ENCODE measurements around the gene CHN2.

The CHN2 gene

GRCh38 chr7:29412912-29413311, 218.3 kb downstream of the CHN2 start:
- no peak for DNase-seq

DNA sequence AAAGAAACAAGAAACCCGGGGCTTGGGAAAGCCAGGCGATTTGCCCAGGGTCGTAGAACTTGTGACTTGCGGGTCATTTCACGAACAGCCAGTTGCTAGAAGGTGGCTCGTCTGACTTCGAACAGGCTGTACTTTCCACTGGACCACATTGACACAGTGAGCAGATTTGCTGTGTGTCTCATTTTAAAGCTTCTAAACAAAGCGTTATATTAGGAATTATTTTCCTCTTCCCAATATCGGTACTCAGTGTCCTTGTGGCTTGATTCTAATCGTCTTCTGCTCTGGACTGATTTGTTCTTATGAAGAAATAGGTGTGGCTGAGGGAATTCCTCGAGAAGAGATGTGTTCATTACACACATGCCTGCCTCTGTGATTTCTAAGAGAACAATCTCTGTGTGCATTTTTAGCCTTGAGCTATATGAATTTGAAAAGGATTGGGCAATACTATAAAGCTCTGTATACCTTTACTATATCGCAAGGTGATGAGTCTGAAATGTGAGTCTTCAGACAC, 219.1 kb downstream of the CHN2 start:
- DNase-seq: no peak

DNA sequence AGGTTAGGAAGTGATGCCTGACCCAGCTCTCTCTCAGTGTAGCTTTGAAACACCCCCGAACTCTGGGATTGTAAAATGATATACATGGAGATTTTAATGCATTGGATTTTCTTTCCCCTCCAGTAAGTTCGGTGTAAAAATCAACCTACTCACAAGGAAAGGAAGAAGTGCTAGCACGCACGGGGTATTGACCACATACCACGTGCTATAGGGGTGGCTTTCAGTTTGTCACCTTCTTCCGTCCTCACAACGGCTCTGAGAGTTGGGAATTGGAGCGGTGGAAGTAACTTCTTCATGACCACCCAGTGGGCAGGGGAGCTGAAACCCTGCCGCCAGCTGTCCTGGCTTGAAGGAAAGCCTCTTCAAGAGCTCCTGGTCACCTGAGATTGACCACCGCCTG, 219.6 kb downstream of the CHN2 start:
- no peak for DNase-seq

DNA sequence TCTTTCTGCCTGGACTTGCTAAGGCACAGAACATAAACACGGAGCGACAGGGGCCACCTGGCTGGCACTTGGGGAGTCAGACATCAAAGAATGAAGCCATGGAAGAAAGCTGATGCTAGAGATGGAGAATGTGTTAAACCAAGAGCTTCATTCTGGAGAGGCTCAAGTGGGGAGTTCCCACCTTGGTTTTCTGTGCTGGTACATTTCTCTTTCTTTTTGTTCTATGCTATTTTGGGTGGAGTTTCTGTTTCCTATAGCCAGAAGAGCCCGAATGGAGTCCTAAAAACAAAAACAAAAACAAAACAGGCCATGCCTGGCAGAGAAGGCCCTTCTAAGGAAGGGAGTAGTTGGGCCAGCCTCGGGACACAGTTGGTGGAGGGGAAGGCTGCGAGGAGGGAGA, 220.6 kb downstream of the CHN2 start:
- DNase-seq: no peak

DNA sequence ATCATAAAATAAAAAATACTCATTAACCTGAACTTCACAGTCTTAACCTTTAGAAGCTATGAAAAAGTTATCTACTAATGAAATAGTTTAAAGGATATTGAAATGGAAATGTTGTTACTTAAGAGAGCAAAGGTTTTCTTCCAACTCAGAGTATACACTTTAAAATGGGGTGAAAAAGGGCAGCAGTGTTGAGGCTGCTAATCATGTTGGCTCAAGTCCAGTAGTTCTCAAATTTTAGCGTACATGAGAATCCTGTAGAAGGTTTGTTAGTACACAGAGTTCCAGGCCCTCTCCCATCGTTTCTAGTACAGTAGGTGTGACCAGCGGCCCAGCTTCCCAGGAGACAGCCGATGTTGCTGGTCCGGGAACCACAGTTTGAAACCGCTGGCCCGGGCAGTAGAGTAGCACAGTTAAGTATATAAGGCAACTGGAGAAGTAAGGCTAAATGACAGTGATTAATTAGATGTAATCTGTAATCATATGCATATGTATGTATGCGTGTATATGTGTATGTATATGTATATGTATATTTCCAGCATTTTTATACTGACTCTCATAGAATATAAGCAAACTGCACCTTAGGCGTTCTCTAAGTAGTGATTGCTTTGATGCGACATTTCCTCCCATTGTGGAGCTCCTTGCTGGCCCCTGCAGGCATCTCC, 221.8 kb downstream of the CHN2 start:
- no peak for DNase-seq

- DNase-seq: no peak
Measured at GRCh38 chr7:29416938-29417305, 222.3 kb downstream of the CHN2 start.

DNA sequence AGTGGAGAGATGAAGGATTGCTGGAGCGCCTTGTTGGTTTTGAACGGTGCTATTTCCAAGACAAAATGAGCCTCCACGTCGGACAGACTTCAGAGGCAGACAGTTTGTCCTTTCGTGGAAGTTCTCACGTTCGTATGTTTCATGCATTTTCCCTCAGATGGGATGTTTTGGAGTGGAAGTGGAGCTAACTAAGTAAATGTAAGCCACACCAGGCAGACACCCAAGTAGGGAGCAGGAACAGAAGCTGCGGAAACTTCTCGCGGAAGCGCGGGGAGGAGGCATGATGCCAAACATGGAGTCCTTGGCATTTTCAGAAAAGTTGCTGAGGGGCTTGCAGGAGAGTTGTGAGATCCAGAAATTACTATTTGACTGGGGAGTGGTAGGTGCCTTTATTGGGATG, 223.5 kb downstream of the CHN2 start:
- no peak for DNase-seq

DNA sequence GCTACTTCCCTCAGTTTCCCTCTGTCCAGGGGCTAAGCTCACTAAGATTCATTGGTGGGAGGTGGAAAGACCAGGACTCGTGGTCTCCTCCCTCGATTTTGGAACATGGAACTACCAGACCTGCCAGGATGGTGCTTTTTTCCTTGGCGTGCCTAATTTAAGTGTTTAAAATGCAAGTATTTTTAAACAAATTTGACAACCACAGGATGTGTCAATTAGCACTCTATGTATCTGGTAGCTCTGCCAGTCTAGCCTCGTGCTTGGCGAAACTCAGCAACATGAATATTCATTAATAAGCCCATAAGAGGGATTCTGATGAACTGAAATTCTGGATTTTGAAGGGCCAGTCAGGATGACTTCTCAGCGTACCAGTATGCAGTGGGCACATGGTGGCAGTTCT, 224.1 kb downstream of the CHN2 start:
- no peak for DNase-seq

- DNase-seq: no peak
Measured at GRCh38 chr7:29420011-29420410, 225.4 kb downstream of the CHN2 start.

DNA sequence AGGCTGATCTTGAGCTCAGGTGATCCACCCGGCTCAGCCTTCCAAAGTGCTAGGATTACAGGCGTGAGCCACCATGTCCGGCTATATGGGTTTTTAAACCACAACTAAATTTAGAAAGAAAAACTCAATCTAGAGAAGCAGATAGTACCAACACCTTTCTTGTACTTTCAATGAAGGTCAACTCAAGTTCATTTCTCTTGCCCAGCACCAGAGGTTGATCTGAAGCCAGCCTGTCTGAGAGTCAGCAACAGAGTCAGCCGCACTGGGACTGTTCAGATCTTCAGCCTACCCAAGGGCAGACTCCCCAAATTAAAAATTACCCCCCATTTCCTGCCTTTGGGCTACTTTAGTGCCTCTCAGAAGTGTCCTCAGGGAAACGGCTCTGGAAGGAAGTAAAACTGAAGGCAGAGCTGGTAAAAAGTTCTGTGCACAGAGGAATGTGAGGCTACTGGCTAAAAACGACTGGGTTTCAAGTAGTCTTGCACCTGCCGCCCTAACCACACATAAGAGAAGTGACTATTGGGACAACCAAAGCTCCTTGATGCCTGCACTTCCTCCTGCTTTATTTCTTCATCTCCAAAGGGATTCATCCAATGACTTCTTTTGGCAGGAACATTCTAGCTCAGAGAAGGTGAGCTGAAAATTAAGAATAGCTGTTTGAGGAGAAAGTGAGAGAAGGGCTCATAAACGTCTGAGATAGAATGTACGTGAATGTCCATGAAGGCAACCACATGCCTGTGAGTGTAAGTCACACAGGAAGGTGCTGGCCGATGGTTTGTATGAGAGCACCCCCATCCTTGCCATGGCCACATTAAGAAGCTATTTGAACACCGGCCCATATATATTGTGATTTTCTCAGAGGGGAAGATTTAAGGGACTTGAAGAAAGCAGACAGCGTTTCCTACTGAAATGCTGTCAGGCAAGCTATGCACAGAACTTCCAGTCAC, 226.7 kb downstream of the CHN2 start:
- no peak for DNase-seq

GRCh38 chr7:29422829-29423228, 228.3 kb downstream of the CHN2 start:
- no peak for DNase-seq

DNA sequence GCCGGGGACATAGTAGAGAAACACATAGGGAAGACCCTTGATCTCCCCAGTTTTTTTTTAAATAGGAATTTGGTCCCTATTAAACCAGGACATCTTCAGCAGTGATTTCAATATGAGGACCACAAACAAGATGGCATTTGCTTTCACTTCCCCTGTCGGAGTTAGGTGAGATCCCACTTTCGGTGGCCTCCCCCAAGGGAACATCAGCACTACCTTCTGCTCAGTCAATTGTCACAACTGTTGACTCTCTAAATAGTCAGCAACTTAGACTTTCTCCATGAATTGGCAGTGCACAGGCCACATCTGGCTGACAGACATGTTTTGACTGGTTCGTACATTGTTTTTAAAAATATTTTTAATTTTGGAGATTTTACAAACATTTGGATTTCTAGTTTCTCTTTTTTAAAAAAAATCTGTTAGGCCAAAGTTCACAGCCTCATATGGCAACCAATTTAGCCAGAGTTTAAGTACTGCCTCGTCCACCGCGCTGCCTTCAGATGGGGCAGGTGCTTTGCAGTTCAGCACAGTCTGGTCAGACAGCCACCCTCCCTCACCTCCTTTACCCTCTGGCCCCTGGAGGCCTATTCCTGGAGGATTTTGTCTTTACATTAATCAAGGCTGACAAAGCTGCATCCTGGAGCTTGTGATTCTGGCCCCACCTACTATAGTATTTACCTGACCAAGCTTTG, 229.9 kb downstream of the CHN2 start:
- DNase-seq: no peak

GRCh38 chr7:29424984-29425309, 230.4 kb downstream of the CHN2 start:
- no peak for DNase-seq

DNA sequence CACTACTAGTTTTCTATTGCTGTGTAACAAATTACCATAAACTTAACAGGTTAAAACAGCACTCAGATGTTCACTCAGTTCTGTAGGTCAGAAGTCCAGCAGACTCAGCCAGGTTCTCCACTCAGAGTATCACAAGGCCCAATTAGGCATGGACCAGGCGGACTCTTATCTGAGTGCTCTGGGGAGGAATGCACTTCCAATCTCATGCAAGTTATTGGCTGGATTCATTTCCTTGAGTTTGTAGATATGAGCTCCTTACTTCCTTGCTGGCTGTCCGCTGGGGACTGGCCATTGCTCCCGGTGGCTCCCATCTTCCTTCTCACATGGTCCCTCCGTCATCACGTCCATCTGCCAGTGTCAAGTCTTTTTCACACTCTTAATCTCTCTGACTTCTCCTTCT, 232.0 kb downstream of the CHN2 start:
- DNase-seq: no peak

GRCh38 chr7:29429401-29429800, 234.8 kb downstream of the CHN2 start:
- no peak for DNase-seq

DNA sequence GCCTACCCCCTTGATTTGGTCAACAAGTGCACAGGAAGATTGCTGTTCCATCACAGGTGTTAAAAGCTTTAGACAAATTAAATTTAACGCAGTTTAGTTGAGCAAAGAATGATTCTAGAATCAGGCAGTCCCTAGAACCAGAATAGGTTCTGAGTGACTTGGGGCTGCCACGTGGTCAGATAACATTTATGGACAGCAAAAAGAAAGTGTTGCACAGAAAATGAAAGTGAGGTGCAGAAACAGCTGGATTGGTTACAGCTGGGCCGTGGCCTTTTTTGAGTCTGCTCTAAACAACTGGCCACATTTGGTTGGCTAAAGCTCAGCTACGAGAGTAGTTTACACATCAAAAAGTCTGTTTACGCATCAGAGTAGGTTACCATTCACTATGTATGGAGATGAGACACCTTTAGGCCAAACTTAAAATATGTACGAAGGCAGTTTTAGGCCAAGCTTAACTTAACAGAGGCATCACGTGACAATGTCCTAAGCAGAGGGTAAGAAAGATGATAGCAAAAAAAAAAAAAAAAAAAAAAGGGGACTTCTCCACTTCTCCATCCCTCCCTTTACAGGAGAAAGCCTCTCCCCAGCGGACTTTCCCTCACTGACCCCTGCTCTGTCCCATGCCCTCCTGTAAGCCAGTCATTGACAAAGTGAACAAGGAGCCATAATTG, 235.8 kb downstream of the CHN2 start:
- no peak for DNase-seq

GRCh38 chr7:29431686-29432085, 237.1 kb downstream of the CHN2 start:
- DNase-seq: no peak

DNA sequence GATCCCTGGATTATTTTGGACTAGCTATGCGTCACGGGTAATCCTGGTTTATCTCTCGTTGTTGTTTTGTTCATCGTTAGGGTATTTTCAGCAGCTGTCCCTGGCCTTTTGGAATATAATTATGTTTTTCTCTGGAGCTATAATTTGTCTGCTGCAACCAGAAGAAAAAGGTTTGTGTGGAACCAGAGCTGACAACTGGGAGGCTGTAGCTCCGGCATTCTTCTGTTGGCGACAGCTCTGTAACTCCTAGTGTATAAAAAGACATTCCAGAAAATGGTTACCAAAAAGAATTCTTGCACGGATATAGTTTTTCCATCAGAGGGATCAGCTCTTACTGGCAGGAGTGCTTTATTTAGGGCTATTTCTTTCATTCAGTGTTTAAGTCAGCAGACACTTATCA, 238.1 kb downstream of the CHN2 start:
- DNase-seq: no peak

DNA sequence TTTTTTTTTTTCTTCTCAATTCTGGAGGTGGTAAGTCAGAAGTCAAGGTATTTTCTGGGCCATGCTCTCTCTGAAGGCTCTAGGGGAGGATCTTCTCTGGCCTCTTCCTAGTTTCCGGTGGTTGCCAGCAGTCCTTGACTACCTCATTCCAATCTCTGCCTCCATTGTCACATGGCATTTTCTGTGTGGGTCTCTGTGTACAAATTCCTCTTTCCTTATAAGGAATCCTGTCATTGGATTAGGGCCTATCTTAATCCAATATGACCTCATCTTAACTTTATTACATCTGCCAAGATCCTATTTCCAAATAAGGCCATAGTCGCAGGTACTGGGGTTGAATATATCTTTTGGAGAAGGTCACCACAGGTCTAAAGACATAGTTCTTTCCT, 239.8 kb downstream of the CHN2 start:
- DNase-seq: no peak

DNA sequence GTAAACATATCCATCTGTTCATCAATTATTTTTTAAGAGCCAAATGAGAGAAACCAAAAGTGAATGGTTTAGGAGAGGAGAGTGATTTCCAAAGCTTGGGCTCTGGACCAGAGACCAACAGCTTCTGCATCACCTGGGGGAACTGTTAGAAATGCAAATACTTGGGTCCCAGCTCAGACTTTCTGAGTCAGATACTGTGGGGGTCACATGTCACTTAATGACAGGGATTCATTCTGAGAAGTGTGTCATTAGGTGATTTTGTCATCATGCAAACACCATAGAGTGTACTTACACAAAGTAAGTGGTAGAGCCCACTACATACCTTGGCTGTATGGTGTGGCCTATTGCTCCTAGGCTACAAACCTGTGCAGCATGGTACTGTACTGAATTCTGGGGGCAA, 240.6 kb downstream of the CHN2 start:
- no peak for DNase-seq

DNA sequence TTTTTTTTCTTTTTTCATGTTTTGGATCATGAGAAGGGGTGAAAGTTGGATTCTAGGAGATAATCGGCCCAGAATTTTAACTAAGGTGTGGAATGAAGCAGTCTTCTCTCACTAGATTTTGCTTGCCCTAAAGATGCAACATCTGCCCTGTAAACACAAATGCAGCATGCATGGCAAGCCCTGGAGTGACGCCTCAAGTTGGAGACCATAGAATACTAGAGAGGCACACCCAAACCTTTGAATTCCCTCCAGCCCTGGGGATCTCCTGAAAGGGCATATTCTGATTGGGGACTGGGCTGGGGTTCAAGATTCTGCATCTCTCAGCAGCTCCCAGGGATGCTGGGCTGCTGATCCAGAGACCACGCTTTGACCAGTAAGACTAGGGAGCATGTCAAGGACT, 241.3 kb downstream of the CHN2 start:
- DNase-seq: no peak

DNA sequence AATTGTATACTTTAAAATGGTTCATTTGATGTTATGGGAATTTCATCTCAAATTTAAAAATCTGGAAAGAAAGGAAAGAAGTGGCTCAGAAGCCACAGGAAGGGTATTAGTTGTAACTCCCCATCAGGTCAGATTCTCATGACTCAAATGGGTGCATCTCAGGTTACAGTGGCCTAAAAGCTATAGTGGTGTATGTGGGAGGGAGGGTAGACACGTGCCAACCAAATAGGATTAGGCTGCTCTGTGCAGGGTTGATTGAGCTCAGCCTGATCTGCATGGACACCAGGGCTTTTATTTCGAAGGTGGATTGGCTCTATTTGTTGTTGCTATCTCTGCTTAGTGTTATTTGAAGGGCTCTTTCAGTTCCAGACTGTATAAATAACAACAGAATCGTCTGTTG, 247.6 kb downstream of the CHN2 start:
- DNase-seq: no peak

DNA sequence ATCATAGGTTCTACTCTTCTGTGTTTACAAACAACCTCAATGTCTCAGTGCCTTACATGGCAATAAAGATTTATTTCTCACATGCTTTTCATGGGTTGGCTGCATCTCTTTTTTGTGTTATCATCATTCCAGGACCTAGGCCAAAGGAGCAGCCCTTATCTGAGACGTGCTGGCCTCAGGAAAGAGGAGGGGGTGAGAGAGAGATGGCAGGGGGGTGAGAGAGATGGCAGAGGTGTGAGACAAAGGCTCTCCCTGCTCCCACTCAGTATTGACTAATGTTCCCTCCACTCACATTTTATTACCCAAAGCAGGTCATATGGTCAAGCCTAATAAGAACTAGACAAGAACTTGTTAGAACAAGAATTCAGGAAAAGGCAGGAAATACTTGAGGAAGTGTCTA, 249.0 kb downstream of the CHN2 start:
- no peak for DNase-seq
